Heart right ventricle (tissue), 16 donors: ENCODE results near the gene CALD1. TPM values are rescaled to one million over a fixed set of nuclear protein-coding genes. Genes with fewer than 3 reads are reported as not detected.

Source experiments
- ATAC-seq, 8 donors: fragments of 200-7000 bp; cut with Tn5 transposase; one replicate each; pipeline ENCODE4 v1.9.1; 2020; ENCODE audit warnings: mild to moderate bottlenecking in 8 of 8, moderate library complexity in 8 of 8, moderate number of reproducible peaks in 1 of 8
- DNase-seq, 2 donors: peaks; one replicate each; pipeline ENCODE4 v3.0.0-alpha.2; 2020
- H3K27ac ChIP-seq, 10 donors: fragments of 200-600 bp; sonication (generic) in 2 of 10; one replicate each; pipeline versions ENCODE4 v1.5.0 to v1.8.0; 2020 to 2022; ENCODE audit warnings: mild to moderate bottlenecking in 3 of 10
- H3K27me3 ChIP-seq, 7 donors: fragments of 200-600 bp; one replicate each; pipeline ENCODE4 v1.8.0; 2021 to 2022; ENCODE audit warnings: mild to moderate bottlenecking in 2 of 7
- H3K36me3 ChIP-seq, 9 donors: fragments of 200-600 bp; sonication (generic) in 1 of 9; one replicate each; pipeline versions ENCODE4 v1.5.0 to v1.8.0; 2020 to 2022; ENCODE audit warnings: mild to moderate bottlenecking in 2 of 9
- H3K4me1 ChIP-seq, 9 donors: fragments of 200-600 bp; sonication (generic) in 1 of 9; one replicate each; pipeline versions ENCODE4 v1.5.0 to v1.8.0; 2020 to 2022; ENCODE audit warnings: mild to moderate bottlenecking in 4 of 9
- H3K4me3 ChIP-seq, 10 donors: fragments of 200-600 bp; sonication (generic) in 2 of 10; one replicate each; pipeline versions ENCODE4 v1.5.0 to v1.8.0; 2020 to 2022; ENCODE audit warnings: mild to moderate bottlenecking in 7 of 10, moderate library complexity in 2 of 10
- H3K9me3 ChIP-seq, 11 donors: fragments of 200-600 bp in 10 of 11; sonication (generic) in 2 of 11; one replicate each; pipeline versions ENCODE4 v1.5.0 to v1.8.0; 2013 to 2022; ENCODE audit warnings: mild to moderate bottlenecking in 2 of 11, control low read depth in 1 of 11, moderate library complexity in 1 of 11
- CTCF ChIP-seq, 9 donors: fragments of 200-600 bp; sonication (generic) in 2 of 9; IDR thresholded peaks; one replicate each; pipeline versions ENCODE4 v1.5.0 to v1.8.0; 2021 to 2022; ENCODE audit warnings: antibody characterized with exemption in 9 of 9, mild to moderate bottlenecking in 5 of 9, moderate library complexity in 1 of 9
- WGBS, 2 donors: extraction: QIAGEN DNeasy Blood & Tissue Kit; methylation state at CpG; one replicate each; pipeline ENCODE4 v1.1.7; 2013; ENCODE audit warnings: inconsistent platforms in 1 of 2; 5-methylcytosine and 5-hydroxymethylcytosine counted together
- intact Hi-C, 10 donors: fragments of 100-400 bp; cut with DNase I; formaldehyde crosslinking; loops; one replicate each; pipeline versions ENCODE4 v1.11.1 to v1.14.2; 2022
- polyA plus RNA-seq, 2 donors: library from polyadenylated mRNA; stranded (reverse); fragments of 200-250 nt; gene quantifications; one replicate each; pipeline ENCODE4 v1.2.3, GENCODE V29; 2013
- total RNA-seq, 10 donors: library from RNA; stranded (reverse); fragmentation: NEBNext Ultra II Directional in 3 of 10; extraction: Animal tissue kit (Norgen Biotek cat#: 25700) in 3 of 10; gene quantifications; one replicate each; pipeline versions ENCODE4 v1.2.1 to v1.2.4, GENCODE V29; 2021 to 2023
- donor health status: Arrhythmogenic right ventricular cardiomyopathy.
- donor health status: ischemic (EF 13 %, LVEDD 7.1; RV severe dilation, severe dysfunction).
- donor health status: healthy with polysubstance abuse.
- donor health status: DM: no; HTN: yes; CAD: no.
- donor health status: DM: no; HTN: no; CAD: no.
- donor health status: ischemic (EF 25% LVEDD 6.9; RV normal size, moderate dysfunction).
- donor health status: ischemic (EF 25% LVEDD 5.7; RV mildly dilated, moderate dysfunction).
- donor health status: healthy.
- donor health status: DM: yes; HTN: yes; CAD: no.
- donor health status: Ischemic cardiomyopathy.
- donor health status: ischemic (EF 35%, LVEDD 5.7; RV mildly dilated, moderate dysfunction).
- donor health status: nonischemic (EF 11% LVEDD 7.7; RV severe dilation, severe dysfunction).
- donor health status: DM: yes; HTN: yes; CAD: no.
- donor health status: PGD.
- donor health status: ischemic (EF 29% LVEDD 5.4; RV normal size, mild dysfunction).
- donor health status: nonischemic (EF 23%, LVEDD 6.1; RV moderate dilation, normal function).

The CALD1 gene
- total and polyA plus RNA-seq, 12 donors = 69.9 to 180 (median 126) TPM

- H3K9me3 ChIP-seq = peaks cover 0 to 15% (median 0%) of the 10 kb centered on the region in 11 donors
- H3K4me3 ChIP-seq = no peak overlapping the region
- H3K27ac ChIP-seq = peak overlapping the region; percentile 7 to 90 (median 67)
- WGBS, 2 donors = 72 to 78% methylated on average over 9 of the region's 9 CpGs
- ATAC-seq = peak; percentile 28 to 84 (median 52)
- intact Hi-C loops = no loop called here
- no peak for TF ChIP-seq CTCF (IDR thresholded peaks at IDR 0.05)
- DNase-seq = peak; percentile 41 to 59
- H3K27me3 ChIP-seq = no peaks in the 10 kb centered on the region
- peaks cover 4 to 96% (median 51%) of the 10 kb centered on the region in 9 donors for H3K4me1 ChIP-seq
- H3K36me3 ChIP-seq = peaks cover 0 to 15% (median 0%) of the 10 kb centered on the region in 9 donors
Observed at GRCh38 chr7:134792968-134793367, 13.5 kb downstream of the CALD1 start.

DNA sequence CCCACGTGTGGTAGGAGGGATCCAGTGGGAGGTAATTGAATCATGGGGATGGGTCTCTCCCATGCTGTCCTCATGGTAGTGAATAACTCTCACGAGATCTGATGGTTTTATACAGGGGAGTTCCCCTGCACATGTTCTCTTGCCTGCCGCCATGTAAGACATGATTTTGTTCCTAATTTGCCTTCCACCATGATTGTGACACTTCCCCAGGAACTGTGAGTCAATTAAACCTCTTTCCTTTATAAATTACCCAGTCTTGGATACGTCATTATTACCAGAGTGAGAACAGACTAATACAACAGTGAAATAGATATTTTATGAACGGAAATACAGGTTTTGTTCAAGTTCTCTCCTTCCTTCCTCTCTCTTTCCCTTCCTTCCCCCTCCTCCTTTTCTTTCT lies 15.8 kb downstream of the CALD1 start:
- H3K36me3 ChIP-seq = peaks cover 0 to 23% (median 0%) of the 10 kb centered on the region in 9 donors
- intact Hi-C loops = no loop called here
- H3K9me3 ChIP-seq = peaks cover 0 to 15% (median 0%) of the 10 kb centered on the region in 11 donors
- TF ChIP-seq CTCF (IDR thresholded peaks at IDR 0.05) = no peak
- no peak for ATAC-seq
- H3K4me1 ChIP-seq = peaks cover 2 to 93% (median 51%) of the 10 kb centered on the region in 9 donors
- H3K27me3 ChIP-seq = no peaks in the 10 kb centered on the region
- no peak overlapping the region for H3K4me3 ChIP-seq
- H3K27ac ChIP-seq = peak overlapping the region in 4 of 10 donors; percentile 11 to 90 (median 24)
- no peak for DNase-seq
- 86 to 88% methylated on average over 5 of the region's 5 CpGs for WGBS, 2 donors

- WGBS, 2 donors = 53 to 65% methylated on average over 1 of the region's 1 CpG
Observed at GRCh38 chr7:134798155-134798554, 18.7 kb downstream of the CALD1 start.

DNA sequence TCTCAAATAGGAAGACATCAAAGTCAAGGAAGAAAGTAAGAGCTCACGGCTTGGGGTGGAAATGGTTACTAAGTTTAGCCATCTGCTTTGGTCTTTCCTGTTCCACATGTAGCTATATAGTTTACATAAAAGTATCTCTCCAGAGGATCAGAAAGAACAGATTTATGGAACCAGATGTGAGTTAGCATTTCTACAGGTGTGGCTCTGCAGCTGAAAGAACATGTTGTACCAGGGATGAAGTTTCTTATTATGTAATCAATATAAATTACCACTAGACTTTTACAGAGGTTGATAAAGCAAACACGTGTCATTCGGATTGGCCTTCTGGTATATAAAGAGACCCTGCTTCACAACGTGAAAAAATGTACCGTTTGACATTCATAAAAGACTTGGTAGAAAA lies 19.9 kb downstream of the CALD1 start:
- DNase-seq (no peak), ATAC-seq (peak in 1 of 8 donors; percentile 27)
- no peak for TF ChIP-seq CTCF (IDR thresholded peaks at IDR 0.05)
- peaks cover 0 to 11% (median 0%) of the 10 kb centered on the region in 11 donors for H3K9me3 ChIP-seq
- intact Hi-C loops = no loop called here
- WGBS, 2 donors = 47 to 51% methylated on average over 5 of the region's 5 CpGs
- H3K36me3 ChIP-seq = peaks cover 0 to 15% (median 0%) of the 10 kb centered on the region in 9 donors
- peaks cover 2 to 70% (median 44%) of the 10 kb centered on the region in 9 donors for H3K4me1 ChIP-seq
- no peak overlapping the region for H3K4me3 ChIP-seq
- H3K27ac ChIP-seq = peak overlapping the region in 4 of 10 donors; percentile 7 to 49 (median 24)
- no peaks in the 10 kb centered on the region for H3K27me3 ChIP-seq

More at GRCh38 chr7:134798155-134798554, 18.7 kb downstream of the CALD1 start:
- intact Hi-C loops = no loop called here
- Histone ChIP-seq H3K9me3 (peaks cover 0 to 15% (median 0%) of the 10 kb centered on the region in 11 donors), H3K4me3 (no peak overlapping the region), H3K27ac (peak overlapping the region in 4 of 10 donors; percentile 5 to 49 (median 24)), H3K27me3 (no peaks in the 10 kb centered on the region), H3K4me1 (peaks cover 0 to 70% (median 39%) of the 10 kb centered on the region in 9 donors), H3K36me3 (peaks cover 0 to 23% (median 0%) of the 10 kb centered on the region in 9 donors)
- ATAC-seq (no peak), DNase-seq (no peak)
- TF ChIP-seq CTCF (IDR thresholded peaks at IDR 0.05) = no peak
